GM18499 (cell line): ENCODE data around the gene SDC4.
A peak's percentile ranks its signal among the peaks of the same experiment; 100 is the strongest.

Source experiments
- ATAC-seq: cut with Tn5 transposase; IDR thresholded peaks from one replicate; pipeline ENCODE4 v1.9.1; 2021; ENCODE audit warnings: moderate number of reproducible peaks; ENCODE audit not compliant: insufficient read depth, unreplicated experiment

The SDC4 gene, protein sequence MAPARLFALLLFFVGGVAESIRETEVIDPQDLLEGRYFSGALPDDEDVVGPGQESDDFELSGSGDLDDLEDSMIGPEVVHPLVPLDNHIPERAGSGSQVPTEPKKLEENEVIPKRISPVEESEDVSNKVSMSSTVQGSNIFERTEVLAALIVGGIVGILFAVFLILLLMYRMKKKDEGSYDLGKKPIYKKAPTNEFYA

DNA sequence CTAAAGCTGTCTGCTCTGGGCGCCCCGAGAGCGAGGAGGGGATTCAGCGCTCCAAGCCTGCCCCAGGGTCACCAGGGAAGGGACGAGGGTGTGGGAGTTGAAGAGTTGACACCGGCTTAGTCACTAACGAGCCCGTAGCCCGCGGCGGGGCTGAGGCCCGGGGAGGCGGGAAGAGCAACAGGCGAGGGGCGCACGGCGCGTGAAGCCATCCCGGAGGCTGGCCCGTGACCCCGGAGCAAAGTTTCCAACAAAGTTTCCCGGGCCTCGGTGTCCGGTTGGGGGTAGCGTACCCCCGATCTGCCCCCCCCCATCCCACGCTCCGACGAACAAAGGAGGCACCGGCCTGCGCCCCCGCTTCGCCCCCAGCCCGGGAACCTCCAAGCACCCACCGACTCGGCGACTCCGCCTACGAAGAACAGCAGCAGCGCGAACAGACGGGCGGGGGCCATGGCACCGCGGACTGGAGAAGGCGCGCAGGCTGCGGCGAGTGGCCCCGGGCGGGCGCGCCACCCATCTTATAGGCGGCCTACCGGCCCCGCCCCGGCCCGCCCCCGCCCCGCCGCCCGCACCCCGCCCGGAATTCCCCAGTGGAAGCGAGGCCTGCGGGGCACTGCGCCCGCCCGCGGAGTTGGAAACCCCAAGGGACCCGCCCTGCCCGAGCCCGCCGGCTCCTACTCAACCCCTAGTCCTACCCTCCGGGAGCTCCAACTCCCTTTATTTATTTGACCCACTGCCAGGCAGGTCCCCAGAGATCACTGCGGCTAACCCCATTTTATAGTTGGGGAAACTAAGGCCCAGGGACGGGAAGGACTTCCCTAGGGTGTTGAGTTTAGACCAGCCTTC is at the start of gene SDC4:
Gene SDC4, minus strand, starts transcription at position 489 of the 843 bp plus-strand sequence. Its CDS starts 40 bp downstream, at position 449.
- no peak for ATAC-seq

DNA sequence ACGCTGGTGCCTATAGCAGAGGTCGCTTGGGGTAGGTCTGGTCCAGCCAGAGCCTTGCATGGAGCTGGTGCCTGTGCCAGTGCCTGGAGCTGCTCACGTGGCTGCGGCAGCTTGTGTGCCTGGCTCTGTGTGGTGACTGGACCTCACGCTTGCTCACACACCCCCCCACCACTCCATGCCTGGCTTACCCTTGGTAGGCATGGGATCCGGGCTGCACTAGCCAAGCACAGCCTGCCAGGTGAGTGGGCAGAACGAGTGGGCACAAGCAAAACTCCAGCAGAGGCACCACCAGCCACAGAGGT is 46.8 kb upstream of the SDC4 start:
- no peak for ATAC-seq

DNA sequence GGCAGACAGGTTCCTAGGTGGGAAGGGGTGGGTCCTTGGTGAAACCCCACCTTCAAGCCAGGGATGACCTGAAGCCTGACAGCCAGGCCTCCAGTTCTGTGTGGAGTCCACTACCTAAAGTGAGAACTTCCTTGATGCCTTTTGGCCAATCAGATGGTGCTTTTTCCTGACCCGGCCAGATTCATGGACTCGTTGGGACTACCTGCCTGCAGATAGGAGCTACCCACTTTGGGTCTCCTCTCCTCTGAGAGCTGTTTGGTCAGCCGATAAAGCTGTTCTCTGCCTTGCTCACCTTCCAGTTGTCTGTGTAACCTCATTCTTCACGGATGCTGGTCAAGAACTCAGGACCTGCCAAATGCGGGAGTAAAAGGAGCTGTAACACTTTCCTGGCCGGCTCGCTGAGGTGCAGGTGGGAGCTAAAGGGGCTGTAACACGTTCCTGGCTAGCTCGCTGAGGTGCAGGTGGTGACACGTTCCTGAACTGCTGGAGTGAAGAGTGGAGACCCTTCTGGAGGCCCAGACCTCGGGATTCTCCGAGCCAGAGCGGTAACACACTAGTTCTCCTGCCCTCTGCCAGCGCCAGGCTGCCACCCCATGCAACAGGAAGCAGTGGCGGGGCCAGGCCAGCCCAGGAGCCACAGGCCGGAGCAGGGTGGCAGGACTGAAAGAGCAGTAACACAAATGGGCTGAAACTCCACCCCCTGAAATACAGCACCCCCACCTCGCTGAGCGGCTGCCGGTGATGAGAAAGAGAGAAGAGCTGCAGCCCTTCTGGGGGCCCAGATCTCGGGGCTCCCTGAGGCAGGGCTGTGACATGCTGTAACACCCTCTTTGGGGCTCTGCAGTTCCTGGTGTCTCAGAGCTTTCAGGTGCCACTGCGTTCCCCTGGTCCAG is 46.2 kb upstream of the SDC4 start:
- ATAC-seq, result no peak

DNA sequence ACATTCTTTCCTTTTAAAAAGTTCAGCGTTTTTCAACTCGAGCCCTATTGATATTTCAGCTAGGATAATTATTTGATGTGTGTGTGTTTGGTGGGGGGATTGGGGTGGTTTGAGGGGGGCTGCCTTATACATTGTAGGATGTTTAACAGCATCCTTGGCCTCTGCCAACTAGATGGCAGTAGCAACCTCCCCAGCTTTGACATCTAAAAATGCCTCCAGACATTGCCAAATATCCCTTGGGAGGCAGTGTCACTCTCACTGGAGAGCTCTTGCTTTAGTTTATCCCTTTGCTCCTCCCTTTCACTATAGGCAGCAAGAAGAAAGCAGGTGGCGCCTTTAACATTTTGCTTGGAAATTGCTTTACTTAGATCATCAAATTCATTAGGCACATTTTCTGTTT is 44.5 kb upstream of the SDC4 start:
- ATAC-seq, result no peak

DNA sequence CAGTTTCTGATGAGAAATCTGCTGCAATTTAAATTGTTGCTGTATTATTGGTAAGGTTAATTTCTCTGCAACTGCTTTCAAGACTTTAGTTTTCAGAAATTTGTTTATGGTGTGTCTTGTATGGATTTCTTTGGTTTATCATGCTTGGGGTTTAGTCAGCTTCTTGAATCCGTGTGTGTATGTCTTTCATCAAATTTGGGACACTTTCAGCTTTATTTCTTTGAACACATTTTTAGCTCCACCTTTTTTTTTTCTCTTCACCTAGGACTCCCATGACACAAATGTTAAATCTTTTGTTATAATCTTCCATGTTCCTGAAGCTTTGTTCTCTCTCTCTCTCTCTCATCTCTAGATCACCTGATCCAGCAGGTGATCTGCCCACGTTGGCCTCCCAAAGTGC is 43.3 kb upstream of the SDC4 start:
- ATAC-seq, result no peak

DNA sequence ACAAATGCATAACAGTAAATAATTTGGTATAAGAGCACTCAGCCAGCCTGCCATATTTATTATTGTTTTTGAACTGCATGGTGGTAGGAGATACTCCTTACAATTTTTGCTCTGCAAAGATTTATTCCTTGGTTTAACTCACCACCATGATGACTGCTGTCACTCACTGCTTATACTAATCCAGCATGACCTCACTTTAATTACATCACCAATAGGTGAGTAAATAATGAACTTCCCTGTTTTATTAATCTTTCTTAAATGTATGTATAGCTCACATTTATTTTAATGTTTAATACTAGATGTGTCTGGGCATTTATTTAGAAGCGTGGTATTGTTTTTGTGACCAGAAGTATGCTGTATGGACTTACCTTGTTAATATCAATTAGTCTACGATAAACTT is 42.7 kb upstream of the SDC4 start:
- no peak for ATAC-seq

DNA sequence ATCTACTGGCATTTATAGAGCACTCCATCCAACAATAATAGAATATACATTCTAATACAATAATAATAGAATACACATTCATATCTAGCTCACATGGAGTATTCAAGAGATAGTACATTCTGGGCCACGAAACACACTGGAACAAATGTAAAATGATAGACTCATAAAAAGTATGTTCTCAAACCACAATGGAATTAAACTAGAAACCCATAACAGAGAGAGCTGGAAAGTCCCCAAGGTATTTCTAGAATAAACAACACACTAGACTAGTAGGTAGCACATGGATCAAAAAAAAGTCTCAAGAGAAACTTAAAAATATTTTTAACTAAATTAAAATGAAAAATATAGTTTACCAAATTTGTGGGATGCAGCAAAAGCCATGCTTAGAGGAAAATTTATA is 39.0 kb upstream of the SDC4 start:
- no peak for ATAC-seq

DNA sequence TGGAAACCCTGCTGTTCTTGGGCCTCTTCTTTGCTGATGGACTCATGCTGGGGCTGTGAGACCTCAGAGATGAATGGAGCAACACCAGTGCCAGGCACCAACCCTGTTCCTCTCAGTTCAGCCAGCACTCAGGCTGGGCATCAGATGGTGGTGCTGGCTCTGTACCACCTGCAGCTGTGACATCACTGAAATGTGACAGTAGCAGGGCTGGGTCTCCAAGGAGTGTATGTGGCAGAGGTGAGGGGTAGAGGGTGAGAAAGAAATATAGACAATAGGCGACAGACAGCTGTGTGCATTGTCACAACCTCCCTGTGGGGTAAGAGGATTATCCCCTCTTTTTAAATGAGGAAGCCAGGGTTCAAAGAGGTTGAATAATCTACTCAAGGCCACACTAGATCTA is 30.0 kb upstream of the SDC4 start, which contains the start of gene TP53TG5:
Gene TP53TG5, minus strand, starts transcription at position 135 of the 400 bp plus-strand sequence. Its CDS starts 89 bp downstream, at position 46.
- ATAC-seq, result no peak

DNA sequence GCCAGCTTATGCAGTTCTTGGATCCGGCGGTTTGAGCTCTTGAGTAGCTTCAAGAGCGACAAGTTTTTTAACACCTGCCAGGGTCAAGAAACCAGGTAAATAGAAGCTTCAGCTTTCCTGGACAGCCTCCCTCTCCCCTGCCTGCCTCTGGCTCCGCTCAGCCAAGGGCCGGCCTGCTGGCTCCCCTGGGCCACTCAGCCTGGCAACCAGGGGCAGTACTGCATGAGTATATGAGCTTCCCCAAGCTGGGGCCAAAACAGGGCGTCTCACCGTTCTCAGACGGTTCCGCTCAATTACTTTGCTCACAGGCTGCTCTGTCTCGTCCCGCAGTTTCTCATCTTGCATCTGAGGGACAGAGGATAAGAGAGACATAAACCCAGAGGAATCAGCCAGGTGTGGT is 29.0 kb upstream of the SDC4 start:
- ATAC-seq, result no peak

DNA sequence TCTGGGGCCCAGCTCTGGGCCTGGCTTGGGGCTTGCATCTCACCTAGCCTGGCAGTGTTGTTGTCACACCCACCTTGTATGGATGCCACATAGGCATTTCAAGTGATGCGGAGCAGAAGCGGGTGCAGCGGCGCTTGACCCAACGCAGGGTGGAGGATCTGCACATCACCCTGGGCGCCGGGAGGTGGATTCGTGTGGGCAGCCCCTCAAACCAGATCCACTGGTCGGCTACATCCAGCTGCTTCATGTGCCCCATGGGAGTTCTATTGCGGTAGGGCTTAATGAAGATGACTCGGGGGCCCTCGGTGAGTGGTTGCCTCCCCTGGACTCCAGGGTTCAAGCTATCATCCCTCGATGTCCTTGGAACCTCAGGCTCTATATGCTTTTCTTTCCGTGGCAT is 26.7 kb upstream of the SDC4 start:
- no peak for ATAC-seq

DNA sequence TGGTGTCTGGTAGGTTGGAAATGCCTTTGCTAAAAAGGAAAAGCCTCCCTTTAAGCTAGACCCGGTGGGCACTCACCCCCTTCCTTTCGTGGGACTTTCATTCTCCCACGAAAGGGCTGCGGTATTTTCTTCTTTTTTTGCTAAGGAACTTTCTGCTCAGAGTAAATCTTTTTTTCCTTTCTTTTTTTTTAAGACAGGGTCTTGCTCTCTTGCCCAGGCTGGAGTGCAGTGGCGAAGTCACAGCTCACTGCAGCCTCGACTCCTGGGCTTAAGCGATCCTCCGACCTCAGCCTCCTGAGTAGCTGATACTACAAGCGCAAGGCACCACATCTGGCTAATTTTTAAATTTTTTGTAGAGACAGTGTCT is 25.9 kb upstream of the SDC4 start:
- ATAC-seq, result no peak

DNA sequence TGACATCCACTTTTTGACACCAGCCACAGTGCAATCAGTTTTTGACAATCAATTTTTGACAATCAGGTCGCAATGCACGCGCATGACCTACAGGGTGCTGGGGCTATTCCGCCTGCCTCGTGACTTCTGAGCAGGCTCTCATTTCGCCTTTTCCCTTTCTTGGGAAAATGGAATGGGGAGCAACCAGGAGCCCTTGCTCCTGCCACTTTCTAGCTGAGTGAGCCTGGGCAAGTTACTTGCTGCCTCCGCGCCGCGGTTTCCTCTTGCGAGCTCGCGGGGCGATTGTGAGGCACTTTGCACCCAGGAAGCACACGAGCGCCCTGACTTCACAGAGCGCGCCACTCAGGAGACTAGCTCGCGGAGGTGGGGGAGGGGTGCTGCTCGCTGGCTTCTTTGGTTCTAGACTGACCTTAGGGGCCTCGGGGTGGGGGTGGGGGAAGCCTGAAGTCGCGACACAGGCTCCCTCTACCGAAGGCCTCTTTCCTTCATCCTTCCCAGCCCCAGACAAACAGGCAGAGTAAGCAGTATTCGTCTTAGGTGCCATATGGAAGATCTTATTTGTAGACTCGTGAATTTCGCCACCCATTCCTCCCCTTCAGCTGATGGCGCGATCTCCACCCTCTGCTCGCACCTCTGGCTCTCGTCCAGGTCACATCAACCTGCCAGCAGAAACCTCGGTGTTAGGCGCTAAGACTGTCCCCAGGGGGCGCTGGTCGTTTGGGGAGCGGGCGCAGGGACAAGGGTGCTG is 25.3 kb upstream of the SDC4 start:
- no peak for ATAC-seq

DNA sequence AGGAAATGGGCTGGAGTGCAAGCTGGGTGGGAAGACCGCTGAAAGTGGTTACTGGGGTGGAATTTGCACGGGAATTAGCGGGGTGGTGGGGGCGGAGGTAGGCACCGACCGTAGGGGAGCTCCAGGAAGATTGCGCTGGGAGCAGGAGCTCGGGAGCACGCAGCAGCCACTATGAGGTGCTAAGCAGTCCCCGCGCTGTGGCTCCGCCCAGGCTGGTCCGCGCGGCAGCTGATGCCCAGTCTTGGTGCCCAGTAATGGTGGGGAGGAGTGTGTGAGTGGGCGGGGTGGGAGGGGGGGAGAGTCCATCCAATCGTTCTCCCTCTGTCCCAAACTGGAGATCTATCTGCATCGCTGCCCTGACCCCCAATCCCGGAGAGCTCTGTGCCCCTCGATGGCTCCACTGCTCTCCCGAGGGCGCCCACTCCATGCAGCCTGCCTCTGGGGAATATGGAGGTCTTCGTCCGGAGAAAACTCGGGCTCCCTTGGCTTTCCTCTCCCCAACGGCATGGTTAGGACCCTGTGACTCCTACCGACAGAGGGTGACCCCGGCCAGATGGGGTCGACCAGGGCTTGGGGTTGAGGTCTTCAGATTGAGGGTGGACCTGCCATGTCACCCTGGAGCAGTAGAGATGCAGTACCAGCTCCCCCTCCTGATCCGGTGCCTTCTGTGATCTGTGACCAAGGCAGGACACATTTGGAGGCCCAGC is 24.6 kb upstream of the SDC4 start:
- no peak for ATAC-seq

DNA sequence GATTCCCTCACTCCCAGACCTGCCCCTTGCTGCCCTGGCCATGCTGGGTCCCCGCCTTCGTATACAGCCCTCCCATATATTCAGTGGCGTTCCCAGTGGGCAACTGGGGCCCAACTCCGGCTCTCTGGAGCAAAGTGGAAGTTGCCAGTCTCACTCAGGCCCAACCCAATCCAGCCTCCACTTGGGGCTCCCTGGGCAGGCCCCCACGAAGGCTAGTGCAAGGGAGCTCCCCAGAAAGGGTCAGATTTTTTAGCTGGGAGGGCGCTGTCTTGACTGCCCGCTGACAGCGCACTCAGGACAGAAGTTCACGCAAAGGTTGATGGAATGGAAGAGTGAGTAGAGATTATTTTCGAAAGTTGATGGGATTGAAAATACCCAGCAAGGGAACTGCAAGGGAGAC is 24.0 kb upstream of the SDC4 start:
- ATAC-seq, result no peak

DNA sequence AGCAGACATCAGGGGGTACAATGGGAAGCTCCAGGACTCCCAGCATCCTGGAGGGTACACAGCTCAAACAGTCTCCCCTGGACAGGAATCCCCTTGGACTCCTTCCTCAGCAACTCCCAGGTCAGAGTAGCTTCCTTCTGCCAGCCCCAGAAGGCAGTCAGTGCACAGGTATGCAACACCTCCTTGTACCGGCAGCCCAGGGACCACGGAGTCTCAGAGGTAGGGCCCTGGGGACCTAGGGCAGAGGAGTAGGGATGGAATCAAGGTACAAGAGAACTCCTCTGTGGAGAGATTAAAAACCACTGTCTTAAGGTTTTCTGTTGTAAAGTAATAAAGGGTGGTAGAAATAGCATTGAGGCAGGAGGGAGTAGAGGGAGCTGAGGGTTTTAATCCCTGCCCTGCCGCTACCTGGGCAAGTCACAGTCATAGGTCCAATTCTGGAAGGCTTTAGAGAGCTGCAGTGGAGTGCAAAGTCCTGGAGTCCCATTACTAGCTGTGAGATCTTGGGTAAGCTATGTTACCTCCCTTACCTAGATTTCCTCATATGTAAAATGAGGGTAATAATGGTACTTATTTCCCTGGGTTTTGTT is 22.4 kb upstream of the SDC4 start:
- no peak for ATAC-seq

DNA sequence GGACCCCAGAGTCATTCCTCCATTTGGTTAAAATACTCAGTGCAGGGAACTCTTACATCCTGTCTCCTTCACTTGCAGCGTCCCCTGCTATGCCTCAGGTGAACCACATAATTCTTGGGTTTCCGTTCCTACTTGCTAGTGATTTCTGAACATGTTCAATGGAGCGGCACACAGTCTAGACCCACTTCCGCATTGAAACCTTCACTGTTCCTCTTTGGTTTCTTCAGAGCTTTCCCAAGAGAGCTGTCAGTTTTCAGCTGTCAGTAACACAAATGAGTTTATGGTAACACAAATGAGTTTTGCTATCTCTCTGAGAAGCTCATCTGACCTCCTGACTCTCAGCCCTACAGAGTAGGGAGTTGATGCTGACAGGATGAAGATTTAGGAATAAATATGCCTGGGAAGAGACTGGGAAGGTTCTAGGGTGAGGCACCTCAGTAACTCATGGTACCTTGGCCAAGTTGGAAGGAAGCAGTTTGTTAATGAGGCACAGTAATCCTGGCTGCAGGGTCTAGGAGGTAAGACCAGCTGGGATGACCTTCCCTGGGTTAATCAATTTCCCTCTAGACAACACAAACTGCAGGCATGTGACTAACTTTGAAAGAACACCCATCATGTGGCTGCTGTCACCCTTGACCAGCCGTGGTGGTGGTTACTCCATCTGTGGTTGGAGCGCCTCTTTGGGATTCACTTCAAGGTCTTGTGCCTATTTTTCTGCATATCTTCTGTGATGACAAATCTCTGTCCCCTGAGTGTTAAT is 20.2 kb upstream of the SDC4 start:
- peak; percentile 65 for ATAC-seq

DNA sequence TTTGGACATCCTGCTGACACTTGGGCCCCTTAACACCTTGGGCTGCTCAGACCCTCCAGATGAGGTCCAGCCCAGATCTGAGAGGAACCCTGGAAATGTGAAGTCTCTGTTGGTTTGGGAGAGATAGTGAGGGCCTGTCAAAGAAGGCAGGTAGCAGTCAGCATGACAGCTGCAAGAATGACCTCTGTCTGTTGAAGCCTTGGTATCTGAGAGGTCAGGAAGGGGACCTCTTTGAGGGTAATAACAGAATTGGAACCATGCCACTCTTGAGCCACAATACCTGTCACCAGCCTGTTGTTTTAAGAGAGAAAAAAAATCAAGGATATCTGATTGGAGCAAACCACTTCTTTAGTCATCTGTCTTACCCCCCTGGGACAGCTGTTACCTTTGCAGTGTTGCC is 18.9 kb upstream of the SDC4 start:
- no peak for ATAC-seq

DNA sequence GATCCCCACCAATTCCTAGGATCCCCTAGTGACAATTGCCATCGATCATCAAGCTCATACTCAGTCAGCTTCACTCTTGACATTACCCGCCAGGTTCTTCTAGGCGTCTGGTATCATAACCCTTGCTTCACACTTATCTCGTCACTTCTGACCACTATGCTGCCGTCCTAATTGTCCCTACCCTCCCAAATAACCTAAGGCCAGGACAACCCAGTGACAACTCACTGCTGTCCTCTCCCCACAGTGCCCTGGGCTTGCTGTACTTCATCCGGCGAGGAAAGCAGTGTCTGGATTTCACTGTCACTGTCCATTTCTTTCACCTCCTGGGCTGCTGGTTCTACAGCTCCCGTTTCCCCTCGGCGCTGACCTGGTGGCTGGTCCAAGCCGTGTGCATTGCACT is 18.4 kb upstream of the SDC4 start:
- ATAC-seq, result no peak

DNA sequence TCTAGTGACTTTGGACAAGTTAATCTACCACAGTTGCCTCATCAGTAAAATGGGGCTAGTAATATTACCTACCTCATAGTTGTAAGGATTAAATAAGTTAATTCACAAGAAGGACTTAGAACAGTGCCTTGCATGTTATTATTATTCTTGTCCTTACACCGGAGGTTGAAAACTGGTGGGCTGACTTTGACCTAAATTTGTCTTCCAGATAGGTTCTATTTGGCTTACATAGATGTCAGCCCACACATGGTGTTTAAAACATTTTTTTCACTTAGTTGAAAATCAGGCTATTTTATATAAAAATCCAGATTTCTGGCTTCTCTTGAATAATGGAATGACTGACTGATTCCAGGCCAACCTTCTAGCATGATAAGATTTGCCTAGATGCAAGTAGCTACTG is 18.0 kb upstream of the SDC4 start:
- ATAC-seq, result no peak
